HepG2 (cell line): Measurements from ENCODE around the gene FHL1. TPM values are rescaled to one million over a fixed set of nuclear protein-coding genes. Genes with fewer than 3 reads are reported as not detected.

Experiments used
- ATAC-seq: fragments of 200-7000 bp; cut with Tn5 transposase; 3 replicates; pipeline ENCODE4 v1.9.1; 2020; ENCODE audit warnings: mild to moderate bottlenecking, moderate library complexity
- BruUV-seq: library from RNA; stranded (reverse); fragments of 400-500 nt; replicated peaks from 2 replicates; lab custom pipeline; 2021; lab: Mats Ljungman, UMichigan
- CTCF ChIA-PET: fragments of 300-600 bp; formaldehyde crosslinking; extraction: SDS; loops from one replicate; lab custom pipeline; 2021; ENCODE audit warnings: low total read pairs, inconsistent platforms, low intra/inter-chr PET ratio; lab: Yijun Ruan, JAX
- POLR2A ChIA-PET: fragments of 350-600 bp; sonication (Branson Sonifier 250); formaldehyde crosslinking; loops from one replicate; lab custom pipeline; 2020; ENCODE audit warnings: antibody characterized with exemption, inconsistent platforms; lab: Yijun Ruan, JAX
- DNase-seq: peaks from one replicate; pipeline ENCODE4 v3.0.0-alpha.2; 2015; ENCODE audit warnings: low spot score
- FAIRE-seq: peaks from 3 replicates; lab custom pipeline; 2011; peaks lifted over from hg19 to GRCh38; lab: Jason Lieb, UNC
- H2AFZ ChIP-seq: one replicate; pipeline ENCODE4 v1.6.1; 2011; ENCODE audit warnings: low read length, inconsistent platforms
- H3K27ac ChIP-seq: fragments of 300-600 bp; 3 replicates; pipeline ENCODE4 v1.8.0; 2011; ENCODE audit warnings: mixed run types, mild to moderate bottlenecking, mixed read lengths, low read length, inconsistent platforms; ENCODE audit not compliant: insufficient read depth; ENCODE audit errors: extremely low read length
- H3K27me3 ChIP-seq, 2 experiments: fragments of 200-600 bp in 1 of 2; 2 replicates in 1 of 2; 3 replicates in 1 of 2; pipeline versions ENCODE4 v1.6.0 to v1.8.0; 2011; ENCODE audit warnings: low read length in 2 of 2, mild to moderate bottlenecking in 2 of 2, moderate library complexity in 2 of 2, inconsistent platforms in 1 of 2; ENCODE audit not compliant: insufficient read depth in 2 of 2, control insufficient read depth in 1 of 2
- H3K36me3 ChIP-seq, 2 experiments: fragments of 200-600 bp in 1 of 2; replicated peaks in 1 of 2; 2 replicates in 1 of 2; 3 replicates in 1 of 2; pipeline versions ENCODE4 v1.5.1 to v1.8.0; 2011; ENCODE audit warnings: low read length in 2 of 2, inconsistent platforms in 1 of 2; ENCODE audit not compliant: insufficient read depth in 2 of 2, control insufficient read depth in 1 of 2
- H3K4me1 ChIP-seq: 2 replicates; pipeline ENCODE4 v1.5.1; 2012; ENCODE audit warnings: low read length, inconsistent platforms; ENCODE audit not compliant: insufficient read depth
- H3K4me2 ChIP-seq: 2 replicates; pipeline ENCODE4 v1.6.0; 2011; ENCODE audit warnings: low read depth, low read length, inconsistent platforms
- H3K4me3 ChIP-seq, 3 experiments: fragments of 200-600 bp in 1 of 3; sonication (generic), shearing (Covaris generic) in 1 of 3; replicated peaks in 1 of 3; 2 replicates each; pipeline ENCODE4 v1.5.1; 2011 to 2016; ENCODE audit warnings: low read length in 3 of 3, inconsistent platforms in 2 of 3, low read depth in 2 of 3, mild to moderate bottlenecking in 2 of 3, control low read depth in 1 of 3, mixed read lengths in 1 of 3; ENCODE audit not compliant: insufficient read depth in 1 of 3
- H3K79me2 ChIP-seq: one replicate; pipeline ENCODE4 v1.6.1; 2011; ENCODE audit warnings: low read length, inconsistent platforms; ENCODE audit not compliant: insufficient read depth
- H3K9ac ChIP-seq: 2 replicates; pipeline ENCODE4 v1.6.0; 2011; ENCODE audit warnings: mild to moderate bottlenecking, low read depth, low read length, inconsistent platforms; ENCODE audit not compliant: insufficient read depth
- H3K9me3 ChIP-seq: 2 replicates; pipeline ENCODE4 v1.5.1; 2012; ENCODE audit warnings: mild to moderate bottlenecking, low read length
- H4K20me1 ChIP-seq: 2 replicates; pipeline ENCODE4 v1.6.0; 2011; ENCODE audit warnings: inconsistent platforms, mild to moderate bottlenecking, low read length, moderate library complexity; ENCODE audit not compliant: insufficient read depth
- ATF3 ChIP-seq: sonication (generic); formaldehyde crosslinking; IDR thresholded peaks from 2 replicates; pipeline ENCODE4 v1.4.0; 2020; ENCODE audit warnings: missing genetic modification reagents
- ATF7 ChIP-seq, 2 experiments: fragments of 450-650 bp in 1 of 2; sonication (generic) in 1 of 2; formaldehyde crosslinking in 1 of 2; IDR thresholded peaks; 2 replicates each; pipeline versions ENCODE4 v1.4.0 to v1.6.1; 2016 to 2020; ENCODE audit warnings: antibody characterized with exemption in 1 of 2, mild to moderate bottlenecking in 1 of 2, missing genetic modification reagents in 1 of 2
- ATM ChIP-seq: fragments of 450-650 bp; IDR thresholded peaks from 2 replicates; pipeline ENCODE4 v1.7.1; 2017; ENCODE audit warnings: mild to moderate bottlenecking, borderline replicate concordance
- CEBPZ ChIP-seq: IDR thresholded peaks from 2 replicates; pipeline ENCODE4 v1.6.1; 2012; ENCODE audit warnings: low read length, improper control_type of control experiment
- FOXO1 ChIP-seq: sonication (generic); formaldehyde crosslinking; IDR thresholded peaks from 2 replicates; pipeline ENCODE4 v1.4.0; 2020; ENCODE audit warnings: missing genetic modification reagents
- IRF1 ChIP-seq: sonication (generic); formaldehyde crosslinking; IDR thresholded peaks from 2 replicates; pipeline ENCODE4 v1.4.0; 2020; ENCODE audit warnings: low read depth, mild to moderate bottlenecking, missing genetic modification reagents
- KMT2B ChIP-seq: IDR thresholded peaks from 2 replicates; pipeline ENCODE4 v1.6.1; 2016; ENCODE audit warnings: missing genetic modification reagents, missing compliant biosample characterization
- MAZ ChIP-seq, 2 experiments: sonication (generic) in 1 of 2; formaldehyde crosslinking in 1 of 2; IDR thresholded peaks; 2 replicates each; pipeline versions ENCODE4 v1.5.0 to v1.6.1; 2012 to 2020; ENCODE audit warnings: low read depth in 2 of 2, mild to moderate bottlenecking in 2 of 2, borderline replicate concordance in 1 of 2, improper control_type of control experiment in 1 of 2, low read length in 1 of 2, missing genetic modification reagents in 1 of 2, moderate library complexity in 1 of 2
- PHF5A ChIP-seq: IDR thresholded peaks from one replicate; pipeline ENCODE4 v1.6.1; 2018; ENCODE audit warnings: low read depth, missing genetic modification reagents; ENCODE audit not compliant: unreplicated experiment
- SNAPC2 ChIP-seq: sonication (generic); formaldehyde crosslinking; IDR thresholded peaks from 2 replicates; pipeline ENCODE4 v1.8.1; 2022; ENCODE audit warnings: mild to moderate bottlenecking, missing genetic modification reagents
- SSRP1 ChIP-seq: IDR thresholded peaks from 2 replicates; pipeline ENCODE4 v1.6.1; 2016; ENCODE audit warnings: control low read depth
- TFDP1 ChIP-seq: IDR thresholded peaks from 2 replicates; pipeline ENCODE4 v1.6.1; 2016; ENCODE audit warnings: missing compliant biosample characterization, missing genetic modification reagents, borderline replicate concordance
- ZBTB1 ChIP-seq: sonication (generic); formaldehyde crosslinking; IDR thresholded peaks from 2 replicates; pipeline ENCODE4 v1.4.0; 2020; ENCODE audit warnings: missing genetic modification reagents, borderline replicate concordance
- ZKSCAN1 ChIP-seq: fragments of 150-350 bp; IDR thresholded peaks from 2 replicates; pipeline ENCODE4 v1.6.1; 2014; ENCODE audit warnings: low read length
- ZNF703 ChIP-seq: sonication (generic); formaldehyde crosslinking; IDR thresholded peaks from 2 replicates; pipeline ENCODE4 v1.5.1; 2020; ENCODE audit warnings: missing genetic modification reagents, mild to moderate bottlenecking, moderate library complexity, borderline replicate concordance
- ZNF75D ChIP-seq: sonication (generic); formaldehyde crosslinking; IDR thresholded peaks from 2 replicates; pipeline ENCODE4 v1.8.1; 2023; ENCODE audit warnings: missing genetic modification reagents, mild to moderate bottlenecking, borderline replicate concordance
- ZNF850 ChIP-seq: sonication (generic); formaldehyde crosslinking; conservative IDR thresholded peaks from 2 replicates; pipeline ENCODE4 v1.9.0; 2021; ENCODE audit warnings: mild to moderate bottlenecking, missing genetic modification reagents
- ZSCAN29 ChIP-seq: sonication (generic); formaldehyde crosslinking; conservative IDR thresholded peaks from 2 replicates; pipeline ENCODE4 v1.4.0; 2020; ENCODE audit warnings: mild to moderate bottlenecking, missing genetic modification reagents
- ZSCAN30 ChIP-seq: sonication (generic); formaldehyde crosslinking; IDR thresholded peaks from 2 replicates; pipeline ENCODE4 v1.5.0; 2020; ENCODE audit warnings: mild to moderate bottlenecking, missing genetic modification reagents
- WGBS: methylation state at CpG from one replicate; pipeline ENCODE4 v1.1.6; 2017; ENCODE audit warnings: low lambda C conversion rate; 5-methylcytosine and 5-hydroxymethylcytosine counted together
- in situ Hi-C: cut with HindIII; loops from 2 replicates; pipeline ENCODE4 v1.10.0; 2017; ENCODE audit warnings: low pct_unique_long_range_greater_than_20kb; ENCODE audit not compliant: extremely low pct_ligation_motif_present
- intact Hi-C: fragments of 100-400 bp; cut with micrococcal nuclease; formaldehyde crosslinking; loops from one replicate; pipeline ENCODE4 v1.10.0; 2022; ENCODE audit not compliant: unreplicated experiment
- polyA plus RNA-seq, 8 experiments: library from polyadenylated mRNA; depleted of rRNA in 3 of 8; stranded (reverse) in 7 of 8; unstranded in 1 of 8; fragments of >200 nt; fragmentation: Illumina TruSeq in 4 of 8; extraction: Trizol in 4 of 8; gene quantifications; 2 replicates each; pipeline versions ENCODE4 v1.2.1 to v1.2.3, GENCODE V29; 2011 to 2016; ENCODE audit warnings: low read depth in 4 of 8, missing spikeins in 1 of 8, mixed read lengths in 1 of 8; ENCODE audit not compliant: insufficient read depth in 1 of 8
- total RNA-seq, 5 experiments: library from RNA; depleted of rRNA; stranded (reverse); fragments of >200 nt; fragmentation: Illumina TruSeq; extraction: Trizol; gene quantifications; 2 replicates each; pipeline ENCODE4 v1.2.3, GENCODE V29; 2016; ENCODE audit warnings: low read depth in 1 of 5

FHL1 gene
- total and polyA plus RNA-seq, 2 of the 13 experiments (the other 11 are each of a cell fraction or from before 2014, with no cell fraction given), result 0.33 TPM; not detected in 1

- no peak for TF ChIP-seq TFDP1
- no peak for TF ChIP-seq ATF3 (CRISPR knock-in tag)
- TF ChIP-seq ZNF703 (CRISPR knock-in tag), result no peak
- no peak for TF ChIP-seq ZNF75D (CRISPR knock-in tag)
- no peak for TF ChIP-seq ZBTB1 (CRISPR knock-in tag)
- TF ChIP-seq ZNF850 (CRISPR knock-in tag), result no peak
- no peak for TF ChIP-seq PHF5A
- no peak for TF ChIP-seq FOXO1 (CRISPR knock-in tag)
These were observed 21.0 kb upstream of the FHL1 start (continued) for GRCh38 chrX:136126371-136126770.

GRCh38 chrX:136126872-136127406 is 20.4 kb upstream of the FHL1 start:
- intact Hi-C loops, result no loop called here
- DNase-seq (no peak), FAIRE-seq (no peak), ATAC-seq (no peak)
- H2AFZ ChIP-seq, result no peak overlapping the region
- H3K4me3 ChIP-seq, result no peak overlapping the region
- no peak overlapping the region for H3K4me2 ChIP-seq
- H3K36me3 ChIP-seq, result no peaks in the 10 kb centered on the region
- no peaks in the 10 kb centered on the region for H3K9me3 ChIP-seq
- no peaks in the 10 kb centered on the region for H4K20me1 ChIP-seq
- H3K27ac ChIP-seq, result no peak overlapping the region
- 59% methylated on average over 3 of the region's 3 CpGs for WGBS
- no peaks in the 10 kb centered on the region; a peak in 1 of 5 replicates for H3K27me3 ChIP-seq
- no peaks in the 10 kb centered on the region for H3K4me1 ChIP-seq
- no TSS peak for BruUV-seq
- in situ Hi-C loops, result no loop called here
- CTCF ChIA-PET, result no interaction called here
- H3K9ac ChIP-seq, result no peak overlapping the region
- no peaks in the 10 kb centered on the region for H3K79me2 ChIP-seq
- POLR2A ChIA-PET, result no interaction called here
- TF ChIP-seq ATF7 (IDR thresholded peaks at IDR 0.05) (no peak), ATF7 (CRISPR knock-in tag; IDR thresholded peaks at IDR 0.05) (no peak), IRF1 (CRISPR knock-in tag) (no peak), ZSCAN29 (CRISPR knock-in tag) (no peak), SSRP1 (no peak), CEBPZ (no peak), MAZ (IDR thresholded peaks at IDR 0.05; ENCODE audit: borderline replicate concordance, low read depth, low read length) (no peak), MAZ (CRISPR knock-in tag; IDR thresholded peaks at IDR 0.05; ENCODE audit: low read depth) (no peak), SNAPC2 (CRISPR knock-in tag) (no peak), ATM (no peak), KMT2B (CRISPR knock-in tag) (no peak), ZKSCAN1 (no peak), ZSCAN30 (CRISPR knock-in tag) (no peak)
